Testis (tissue), 3 donors: Measurements from ENCODE around the gene HOXB3. TPM values are rescaled to one million over a fixed set of nuclear protein-coding genes. Genes with fewer than 3 reads are reported as not detected.

Source experiments
- DNase-seq: peaks from one replicate; pipeline ENCODE4 v3.0.0-alpha.2; 2019
- H3K27ac ChIP-seq, 2 donors: fragments of 200-600 bp; sonication (generic); one replicate each; pipeline ENCODE4 v1.5.1; 2019
- H3K27me3 ChIP-seq: fragments of 200-600 bp; sonication (generic); one replicate; pipeline ENCODE4 v1.5.1; 2019
- H3K36me3 ChIP-seq: fragments of 200-600 bp; sonication (generic); one replicate; pipeline ENCODE4 v1.5.1; 2017; ENCODE audit warnings: low read depth; ENCODE audit errors: missing control alignments
- H3K4me1 ChIP-seq: fragments of 200-600 bp; sonication (generic); one replicate; pipeline ENCODE4 v1.5.1; 2019
- H3K4me3 ChIP-seq, 2 donors: fragments of 200-600 bp; sonication (generic); one replicate each; pipeline ENCODE4 v1.5.1; 2017 to 2019
- H3K9me3 ChIP-seq: fragments of 200-600 bp; sonication (generic); one replicate; pipeline ENCODE4 v1.5.1; 2017
- CTCF ChIP-seq, 3 experiments: fragments of 450-650 bp in 2 of 3; fragments of 200-600 bp in 1 of 3; sonication (generic) in 1 of 3; IDR thresholded peaks; one replicate each; pipeline ENCODE4 v1.5.1; 2016 to 2019; ENCODE audit warnings: antibody characterized with exemption in 3 of 3, mild to moderate bottlenecking in 2 of 3, moderate library complexity in 1 of 3
- POLR2A ChIP-seq: fragments of 450-650 bp; IDR thresholded peaks from one replicate; pipeline ENCODE4 v1.6.1; 2017; ENCODE audit warnings: antibody characterized with exemption, mild to moderate bottlenecking, moderate library complexity
- WGBS, 2 donors: methylation state at CpG; one replicate each; pipeline ENCODE4 v1.1.5; 2018; 5-methylcytosine and 5-hydroxymethylcytosine counted together
- intact Hi-C: fragments of 100-400 bp; cut with DNase I; formaldehyde crosslinking; loops from one replicate; pipeline ENCODE4 v1.15.1; 2023; ENCODE audit warnings: low total_unique reads
- polyA plus RNA-seq: library from polyadenylated mRNA; stranded (reverse); fragments of 350-450 nt; fragmentation: Illumina TruSeq; extraction: RNeasy Lipid Tissue Mini Kit (QIAGEN cat#74804); gene quantifications from one replicate; pipeline ENCODE4 v1.2.3, GENCODE V29; 2014; ENCODE audit warnings: low read depth, low replicate concordance; ENCODE audit not compliant: insufficient read depth
- total RNA-seq, 2 donors: library from RNA; depleted of rRNA; stranded (reverse); fragments of >200 nt; gene quantifications; one replicate each; pipeline ENCODE4 v1.2.3, GENCODE V29; 2016

HOXB3 gene
- total and polyA plus RNA-seq, 3 donors from 2014 or later: 9.2 to 11.4 (median 10.6) TPM

- TF ChIP-seq POLR2A (no peak), CTCF (IDR thresholded peaks at IDR 0.05) (no peak)
- intact Hi-C loops: no loop called here
- no peak for DNase-seq
- Histone ChIP-seq H3K27ac (no peak overlapping the region), H3K27me3 (no peaks in the 10 kb centered on the region), H3K36me3 (no peaks in the 10 kb centered on the region), H3K4me1 (peaks cover 10% of the 10 kb centered on the region), H3K9me3 (no peaks in the 10 kb centered on the region), H3K4me3 (no peak overlapping the region)
- WGBS, 2 donors: 77 to 78% methylated on average over 2 of the region's 2 CpGs
These were observed 2.0 kb downstream of the HOXB3 start for GRCh38 chr17:48588074-48588415.

GRCh38 chr17:48587276-48588073 is 2.6 kb downstream of the HOXB3 start:
- H3K27me3 ChIP-seq: no peaks in the 10 kb centered on the region
- peaks cover 10% of the 10 kb centered on the region for H3K4me1 ChIP-seq
- WGBS, 2 donors: 42 to 53% methylated on average over 5 of the region's 5 CpGs
- H3K4me3 ChIP-seq: no peak overlapping the region
- TF ChIP-seq POLR2A (no peak), CTCF (IDR thresholded peaks at IDR 0.05) (no peak)
- no peak for DNase-seq
- H3K9me3 ChIP-seq: no peaks in the 10 kb centered on the region
- H3K36me3 ChIP-seq: no peaks in the 10 kb centered on the region
- no peak overlapping the region for H3K27ac ChIP-seq
- intact Hi-C loops: no loop called here

GRCh38 chr17:48586355-48587258 is 3.4 kb downstream of the HOXB3 start:
- Histone ChIP-seq H3K27me3 (no peaks in the 10 kb centered on the region), H3K4me1 (peaks cover 16% of the 10 kb centered on the region), H3K36me3 (no peaks in the 10 kb centered on the region), H3K9me3 (no peaks in the 10 kb centered on the region), H3K4me3 (peak overlapping the region in 1 of 2 donors; percentile 44), H3K27ac (no peak overlapping the region)
- no peak for DNase-seq
- WGBS, 2 donors: 13 to 15% methylated on average over 34 of the region's 34 CpGs
- TF ChIP-seq POLR2A (no peak), CTCF (IDR thresholded peaks at IDR 0.05) (no peak)
- intact Hi-C loops: no loop called here

- peaks cover 16% of the 10 kb centered on the region for H3K4me1 ChIP-seq
- no peak for DNase-seq
These were observed 5.8 kb downstream of the HOXB3 start for GRCh38 chr17:48584223-48584741.

More at GRCh38 chr17:48584223-48584741, 5.8 kb downstream of the HOXB3 start:
- no peaks in the 10 kb centered on the region for H3K9me3 ChIP-seq
- intact Hi-C loops: no loop called here
- 24 to 29% methylated on average over 2 of the region's 2 CpGs for WGBS, 2 donors
- TF ChIP-seq CTCF (IDR thresholded peaks at IDR 0.05) (no peak), POLR2A (no peak)
- H3K36me3 ChIP-seq: no peaks in the 10 kb centered on the region
- no peak overlapping the region for H3K4me3 ChIP-seq
- H3K27ac ChIP-seq: no peak overlapping the region
- H3K27me3 ChIP-seq: no peaks in the 10 kb centered on the region
